ENCODE measurements around the gene LGR4. TPM values are rescaled to one million over a fixed set of nuclear protein-coding genes. Genes with fewer than 3 reads are reported as not detected.
A peak's percentile ranks its signal among the peaks of the same experiment; 100 is the strongest.

LGR4 gene
- total and polyA plus RNA-seq, 10 donors, result 1.5 to 47.2 (median 27.0) TPM

DNA sequence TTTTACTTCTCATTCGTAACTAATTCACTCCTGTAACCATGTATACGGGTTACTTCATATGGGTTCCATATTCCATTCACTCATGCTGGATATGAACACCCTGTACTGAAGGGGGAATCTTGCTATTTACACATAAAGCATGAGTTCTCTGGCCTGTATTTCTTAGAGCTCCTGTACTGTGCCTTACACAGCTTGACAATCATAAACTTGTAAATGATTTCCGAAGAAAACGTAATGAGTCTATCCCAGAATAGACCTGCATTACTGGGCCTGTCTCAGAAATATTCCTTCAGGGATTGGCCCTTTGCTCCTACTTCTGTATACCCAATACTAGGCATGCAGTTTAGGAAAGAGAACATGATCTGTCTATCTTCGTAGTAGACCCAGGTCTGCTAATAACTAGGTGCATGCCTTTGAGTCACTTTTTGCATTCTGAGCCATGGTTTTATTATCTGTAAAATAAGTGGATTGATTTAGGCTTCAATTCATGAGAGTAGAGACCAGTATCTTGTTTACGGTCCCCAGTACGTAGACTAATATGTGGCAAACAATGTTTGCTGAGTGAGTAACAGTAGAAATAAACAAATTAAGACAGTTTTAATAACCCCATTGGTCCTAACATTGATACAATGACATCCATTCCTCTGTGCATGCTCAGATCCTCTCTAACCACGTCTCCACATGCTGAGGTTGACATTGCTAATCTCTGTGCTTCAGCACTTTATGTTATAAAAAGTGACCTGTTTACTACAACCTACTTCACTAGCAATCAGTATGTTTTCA lies 110.8 kb downstream of the LGR4 start:
- 79 to 86% (median 86%) methylated on average over 8 of the region's 8 CpGs for WGBS, 5 donors
- Histone ChIP-seq H3K36me3 (no peaks in the 10 kb centered on the region), H3K27me3 (replicated peaks in 1 of 7) (no peaks in the 10 kb centered on the region), H3K4me1 (peaks cover 7 to 43% (median 22%) of the 10 kb centered on the region in 6 donors), H3K9me3 (no peaks in the 10 kb centered on the region), H3K4me3 (peak overlapping the region in 3 of 8 donors; percentile 77 to 93 (median 85)), H3K27ac (no peak overlapping the region)
- TF ChIP-seq POLR2AphosphoS5 (IDR thresholded peaks at IDR 0.05) (no peak), POLR2A (IDR thresholded peaks at IDR 0.05) (no peak)
- TF ChIP-seq, protein P1, sequence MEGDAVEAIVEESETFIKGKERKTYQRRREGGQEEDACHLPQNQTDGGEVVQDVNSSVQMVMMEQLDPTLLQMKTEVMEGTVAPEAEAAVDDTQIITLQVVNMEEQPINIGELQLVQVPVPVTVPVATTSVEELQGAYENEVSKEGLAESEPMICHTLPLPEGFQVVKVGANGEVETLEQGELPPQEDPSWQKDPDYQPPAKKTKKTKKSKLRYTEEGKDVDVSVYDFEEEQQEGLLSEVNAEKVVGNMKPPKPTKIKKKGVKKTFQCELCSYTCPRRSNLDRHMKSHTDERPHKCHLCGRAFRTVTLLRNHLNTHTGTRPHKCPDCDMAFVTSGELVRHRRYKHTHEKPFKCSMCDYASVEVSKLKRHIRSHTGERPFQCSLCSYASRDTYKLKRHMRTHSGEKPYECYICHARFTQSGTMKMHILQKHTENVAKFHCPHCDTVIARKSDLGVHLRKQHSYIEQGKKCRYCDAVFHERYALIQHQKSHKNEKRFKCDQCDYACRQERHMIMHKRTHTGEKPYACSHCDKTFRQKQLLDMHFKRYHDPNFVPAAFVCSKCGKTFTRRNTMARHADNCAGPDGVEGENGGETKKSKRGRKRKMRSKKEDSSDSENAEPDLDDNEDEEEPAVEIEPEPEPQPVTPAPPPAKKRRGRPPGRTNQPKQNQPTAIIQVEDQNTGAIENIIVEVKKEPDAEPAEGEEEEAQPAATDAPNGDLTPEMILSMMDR (IDR thresholded peaks at IDR 0.05 in 8 of 11, conservative IDR thresholded peaks at IDR 0.05 in 3 of 11), result no peak
- intact Hi-C loops (cut with DNase I; ENCODE audit: low total_unique reads), result loop anchor here (10.0 kb wide), 1 partner anchor 113 kb away; the partner anchor contains the start of gene LGR4
- DNase-seq, result no peak

DNA sequence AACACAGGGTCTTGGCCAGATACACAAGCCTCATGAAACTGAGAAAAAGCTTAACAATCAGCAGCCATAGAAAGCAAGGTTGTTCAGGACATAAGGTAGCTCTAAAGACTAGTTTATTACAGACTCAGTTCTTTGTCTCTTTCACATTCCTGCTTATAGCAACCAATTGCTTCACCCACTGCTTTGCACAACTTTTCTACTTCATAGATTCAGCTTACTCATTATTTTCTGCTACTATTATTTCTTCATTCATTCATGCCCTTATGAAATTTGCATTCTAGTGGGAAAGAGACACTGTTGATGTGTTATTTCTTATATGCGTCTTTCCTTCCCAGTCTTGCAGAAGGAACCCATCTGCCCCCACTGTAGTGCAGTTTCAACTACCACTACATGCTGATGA lies 114.3 kb downstream of the LGR4 start:
- peak overlapping the region in 4 of 8 donors; percentile 15 to 21 (median 16) for H3K27ac ChIP-seq
- no peak for DNase-seq
- peaks cover 7 to 44% (median 19%) of the 10 kb centered on the region in 6 donors for H3K4me1 ChIP-seq
- no peak for TF ChIP-seq POLR2AphosphoS5 (IDR thresholded peaks at IDR 0.05)
- no peak for TF ChIP-seq POLR2A (IDR thresholded peaks at IDR 0.05)
- TF ChIP-seq, protein P1 (IDR thresholded peaks at IDR 0.05 in 8 of 11, conservative IDR thresholded peaks at IDR 0.05 in 3 of 11), result no peak
- H3K9me3 ChIP-seq, result no peaks in the 10 kb centered on the region
- intact Hi-C loops (cut with DNase I; ENCODE audit: low total_unique reads), result no loop called here
- H3K36me3 ChIP-seq, result no peaks in the 10 kb centered on the region
- no peaks in the 10 kb centered on the region for H3K27me3 ChIP-seq (replicated peaks in 1 of 7)
- WGBS, 5 donors, result 48 to 93% (median 76%) methylated on average over 1 of the region's 1 CpG
- H3K4me3 ChIP-seq, result no peak overlapping the region

DNA sequence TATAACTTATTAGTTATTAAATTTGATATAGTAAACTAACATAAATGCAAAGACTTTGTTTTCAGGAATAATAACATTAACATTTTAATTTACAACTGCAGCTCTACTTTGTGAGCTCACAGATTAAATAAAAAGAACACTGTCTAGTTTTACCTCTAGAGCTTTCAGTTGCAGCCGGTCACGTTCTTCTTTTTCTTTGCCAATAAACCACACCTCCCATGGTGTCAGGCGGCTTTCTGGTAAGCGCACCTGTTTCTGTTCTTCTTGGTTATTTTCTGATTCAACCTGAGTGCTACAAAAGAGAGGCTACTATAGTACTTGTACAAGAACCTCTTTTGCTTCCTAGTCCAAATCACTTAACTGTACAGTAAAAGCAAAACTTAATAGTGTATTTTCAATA lies 115.3 kb downstream of the LGR4 start:
- no peak overlapping the region for H3K27ac ChIP-seq
- no peak for DNase-seq
- no peaks in the 10 kb centered on the region for H3K9me3 ChIP-seq
- no peaks in the 10 kb centered on the region for H3K27me3 ChIP-seq (replicated peaks in 1 of 7)
- no peak overlapping the region for H3K4me3 ChIP-seq
- H3K4me1 ChIP-seq, result peaks cover 2 to 34% (median 12%) of the 10 kb centered on the region in 6 donors
- intact Hi-C loops (cut with DNase I; ENCODE audit: low total_unique reads), result no loop called here
- 69 to 89% (median 88%) methylated on average over 4 of the region's 4 CpGs for WGBS, 5 donors
- TF ChIP-seq, protein P1 (IDR thresholded peaks at IDR 0.05 in 8 of 11, conservative IDR thresholded peaks at IDR 0.05 in 3 of 11), result no peak
- TF ChIP-seq POLR2AphosphoS5 (IDR thresholded peaks at IDR 0.05) (no peak), POLR2A (IDR thresholded peaks at IDR 0.05) (no peak)
- H3K36me3 ChIP-seq, result no peaks in the 10 kb centered on the region

DNA sequence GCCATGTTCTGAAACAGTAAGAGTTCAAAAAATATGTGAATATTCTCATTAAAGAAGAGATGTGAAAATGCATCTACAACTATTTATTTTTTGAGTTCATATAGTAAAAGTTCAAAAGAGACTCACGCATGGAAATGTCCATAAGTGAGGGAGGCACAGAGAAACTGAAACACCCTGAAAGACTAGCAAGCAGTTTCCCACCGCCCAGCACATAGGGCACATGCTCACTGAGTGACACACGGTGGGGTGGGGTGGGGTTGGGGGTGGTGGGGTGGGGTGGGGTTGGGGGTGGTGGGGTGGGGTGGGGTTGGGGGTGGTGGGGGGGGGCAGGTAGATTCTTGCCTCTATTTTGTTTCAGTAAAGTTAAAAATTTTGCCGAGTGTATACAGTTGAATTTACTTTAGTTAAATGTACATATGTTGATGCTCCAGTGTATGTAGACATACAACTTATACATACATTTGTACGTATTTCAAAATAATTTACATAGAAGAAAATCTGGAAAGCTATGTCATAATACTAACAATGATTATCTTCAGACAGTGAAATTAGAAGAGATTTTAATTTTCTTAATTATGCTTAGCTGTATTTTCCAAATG lies 115.9 kb downstream of the LGR4 start:
- no peaks in the 10 kb centered on the region for H3K27me3 ChIP-seq (replicated peaks in 1 of 7)
- intact Hi-C loops (cut with DNase I; ENCODE audit: low total_unique reads), result no loop called here
- no peak for DNase-seq
- no peak overlapping the region for H3K4me3 ChIP-seq
- no peak overlapping the region for H3K27ac ChIP-seq
- whole genome bisulfite sequencing, 5 donors, result 79 to 94% (median 90%) methylated on average over 4 to 5 of the region's 5 CpGs
- TF ChIP-seq, protein P1 (IDR thresholded peaks at IDR 0.05 in 8 of 11, conservative IDR thresholded peaks at IDR 0.05 in 3 of 11), result no peak
- TF ChIP-seq POLR2A (IDR thresholded peaks at IDR 0.05) (no peak), POLR2AphosphoS5 (IDR thresholded peaks at IDR 0.05) (no peak)
- H3K36me3 ChIP-seq, result no peaks in the 10 kb centered on the region
- no peaks in the 10 kb centered on the region for H3K9me3 ChIP-seq
- H3K4me1 ChIP-seq, result peaks cover 0 to 29% (median 8%) of the 10 kb centered on the region in 6 donors
